Panc1 (cell line): ENCODE data around the gene SPIRE1. TPM values are rescaled to one million over a fixed set of nuclear protein-coding genes. Genes with fewer than 3 reads are reported as not detected.

Source experiments
- ATAC-seq: fragments of 200-7000 bp; cut with Tn5 transposase; 2 replicates; pipeline ENCODE4 v1.9.1; 2020; ENCODE audit warnings: mild to moderate bottlenecking, moderate library complexity
- BruUV-seq: library from RNA; stranded (reverse); fragments of 400-500 nt; replicated peaks from 2 replicates; lab custom pipeline; 2021; lab: Mats Ljungman, UMichigan
- CTCF ChIA-PET: fragments of 300-600 bp; sonication (Branson Sonifier 250); formaldehyde crosslinking; loops from one replicate; lab custom pipeline; 2022; ENCODE audit warnings: antibody characterized with exemption; lab: Charles Lee
- POLR2A ChIA-PET: fragments of 300-600 bp; sonication (Branson Sonifier 250); formaldehyde crosslinking; loops from one replicate; lab custom pipeline; 2022; ENCODE audit warnings: antibody characterized with exemption; lab: Charles Lee
- DNase-seq: peaks from one replicate; pipeline ENCODE4 v3.0.0-alpha.2; 2010; ENCODE audit warnings: low read depth, low spot score
- H3K27ac ChIP-seq: 2 replicates; pipeline ENCODE4 v1.5.1; 2011; ENCODE audit warnings: mild to moderate bottlenecking, low read length, inconsistent platforms
- H3K27me3 ChIP-seq: fragments of 200-500 bp; sonication (Bioruptor generic); 2 replicates; pipeline ENCODE4 v1.6.0; 2014; ENCODE audit warnings: low read length, inconsistent platforms; ENCODE audit not compliant: control insufficient read depth, insufficient read depth
- H3K36me3 ChIP-seq: fragments of 200-500 bp; sonication (Bioruptor generic); 2 replicates; pipeline ENCODE4 v1.5.1; 2014; ENCODE audit warnings: inconsistent platforms, mild to moderate bottlenecking, low read length, moderate library complexity; ENCODE audit not compliant: control insufficient read depth, insufficient read depth
- H3K4me1 ChIP-seq: 2 replicates; pipeline ENCODE4 v1.5.1; 2011; ENCODE audit warnings: inconsistent platforms, mild to moderate bottlenecking, low read length, moderate library complexity; ENCODE audit not compliant: control insufficient read depth, insufficient read depth
- H3K4me3 ChIP-seq, 2 experiments: 2 replicates each; pipeline ENCODE4 v1.5.1; 2011 to 2012; ENCODE audit warnings: low read depth in 2 of 2, low read length in 2 of 2, mild to moderate bottlenecking in 2 of 2, inconsistent platforms in 1 of 2, moderate library complexity in 1 of 2
- H3K9me3 ChIP-seq: fragments of 200-500 bp; sonication (Bioruptor generic); 2 replicates; pipeline ENCODE4 v1.5.1; 2014; ENCODE audit warnings: low read depth, mild to moderate bottlenecking, inconsistent platforms, low read length, moderate library complexity; ENCODE audit not compliant: control insufficient read depth, insufficient read depth
- POLR2AphosphoS5 ChIP-seq: IDR thresholded peaks from 2 replicates; pipeline ENCODE4 v1.6.1; 2012; ENCODE audit warnings: mild to moderate bottlenecking, low read depth, low read length, moderate library complexity
- REST ChIP-seq, 2 experiments: IDR thresholded peaks; 2 replicates each; pipeline ENCODE4 v1.6.1; 2011 to 2012; ENCODE audit warnings: low read depth in 2 of 2, control low read depth in 1 of 2, low read length in 1 of 2, mild to moderate bottlenecking in 1 of 2, moderate library complexity in 1 of 2; ENCODE audit not compliant: insufficient read depth in 1 of 2
- SIN3A ChIP-seq: IDR thresholded peaks from 2 replicates; pipeline ENCODE4 v1.6.1; 2012; ENCODE audit warnings: low read depth, mild to moderate bottlenecking, low read length, moderate library complexity, borderline replicate concordance; ENCODE audit not compliant: insufficient read depth
- TCF7L2 ChIP-seq: IDR thresholded peaks from 2 replicates; pipeline ENCODE4 v1.6.1; 2011; ENCODE audit warnings: mild to moderate bottlenecking, low read depth, low read length, inconsistent platforms
- in situ Hi-C: cut with HindIII; loops from 2 replicates; pipeline ENCODE4 v1.10.0; 2016; ENCODE audit warnings: low sequenced_read_pairs, low pct_unique_long_range_greater_than_20kb
- intact Hi-C: fragments of 100-400 bp; cut with micrococcal nuclease; formaldehyde crosslinking; loops from one replicate; pipeline ENCODE4 v1.10.0; 2022; ENCODE audit not compliant: unreplicated experiment
- total RNA-seq: library from RNA; stranded (reverse); gene quantifications from one replicate; pipeline ENCODE4 v1.2.1, GENCODE V29; 2021; ENCODE audit not compliant: unreplicated experiment
- TF ChIP-seq, protein P1 (sequence below): fragments of 450-650 bp; IDR thresholded peaks from 2 replicates; pipeline ENCODE4 v1.5.1; 2017; ENCODE audit warnings: mild to moderate bottlenecking

SPIRE1 gene
- total RNA-seq, 1 experiment from 2014 or later: 45.5 TPM

DNA sequence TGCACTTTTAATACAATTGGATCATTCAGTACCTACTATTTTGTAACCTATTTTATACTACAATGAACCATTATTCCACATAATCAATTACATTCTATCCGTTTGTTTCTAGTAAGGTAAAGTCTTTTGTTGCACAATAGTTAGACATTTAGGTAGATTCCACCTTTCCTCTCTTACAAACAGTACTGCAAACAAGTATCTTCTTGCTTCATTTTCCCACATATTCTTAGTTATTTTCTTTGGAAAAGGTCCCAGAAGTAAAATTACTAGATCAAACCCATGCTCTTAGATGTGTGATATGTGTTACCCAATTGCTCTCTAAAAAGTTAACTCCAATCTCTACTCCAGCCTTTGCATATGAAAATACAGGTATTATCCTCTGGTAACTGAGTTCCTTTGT, 49.6 kb downstream of the SPIRE1 start:
- Histone ChIP-seq H3K4me3 (no peak overlapping the region), H3K9me3 (no peaks in the 10 kb centered on the region), H3K27ac (peak overlapping the region; percentile 91; the same call in 1 of the 2 replicates), H3K27me3 (no peaks in the 10 kb centered on the region), H3K4me1 (peaks cover 34% of the 10 kb centered on the region), H3K36me3 (no peaks in the 10 kb centered on the region)
- ATAC-seq (no peak), DNase-seq (no peak)
- BruUV-seq: no TSS peak
- TF ChIP-seq, protein P1, sequence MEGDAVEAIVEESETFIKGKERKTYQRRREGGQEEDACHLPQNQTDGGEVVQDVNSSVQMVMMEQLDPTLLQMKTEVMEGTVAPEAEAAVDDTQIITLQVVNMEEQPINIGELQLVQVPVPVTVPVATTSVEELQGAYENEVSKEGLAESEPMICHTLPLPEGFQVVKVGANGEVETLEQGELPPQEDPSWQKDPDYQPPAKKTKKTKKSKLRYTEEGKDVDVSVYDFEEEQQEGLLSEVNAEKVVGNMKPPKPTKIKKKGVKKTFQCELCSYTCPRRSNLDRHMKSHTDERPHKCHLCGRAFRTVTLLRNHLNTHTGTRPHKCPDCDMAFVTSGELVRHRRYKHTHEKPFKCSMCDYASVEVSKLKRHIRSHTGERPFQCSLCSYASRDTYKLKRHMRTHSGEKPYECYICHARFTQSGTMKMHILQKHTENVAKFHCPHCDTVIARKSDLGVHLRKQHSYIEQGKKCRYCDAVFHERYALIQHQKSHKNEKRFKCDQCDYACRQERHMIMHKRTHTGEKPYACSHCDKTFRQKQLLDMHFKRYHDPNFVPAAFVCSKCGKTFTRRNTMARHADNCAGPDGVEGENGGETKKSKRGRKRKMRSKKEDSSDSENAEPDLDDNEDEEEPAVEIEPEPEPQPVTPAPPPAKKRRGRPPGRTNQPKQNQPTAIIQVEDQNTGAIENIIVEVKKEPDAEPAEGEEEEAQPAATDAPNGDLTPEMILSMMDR: no peak
- intact Hi-C loops (no loop called here), in situ Hi-C loops (no loop called here)
- ChIA-PET CTCF (no interaction called here), POLR2A (no interaction called here)

- DNase-seq (peak; percentile 75), ATAC-seq (peak; percentile 73)
- POLR2A ChIA-PET: interaction anchor here (0.7 kb wide), 1 partner anchor 29 kb away, joined by 15 read pairs; no protein-coding TSS in a partner anchor
- CTCF ChIA-PET: interaction anchor here (0.6 kb wide), 1 partner anchor 62 kb away, joined by 3 read pairs; no protein-coding TSS in a partner anchor
- peak overlapping the region; percentile 91 for H3K27ac ChIP-seq
- in situ Hi-C loops (no loop called here), intact Hi-C loops (no loop called here)
- no peaks in the 10 kb centered on the region for H3K36me3 ChIP-seq
- H3K4me1 ChIP-seq: peaks cover 34% of the 10 kb centered on the region
- no peak for TF ChIP-seq TCF7L2
- TF ChIP-seq, protein P1: no peak
- no peak for TF ChIP-seq REST (IDR thresholded peaks at IDR 0.05; ENCODE audit: insufficient read depth in 1 of 2, low read depth in 2 of 2, low read length in 1 of 2)
- no peak; the same call in 1 of the 2 replicates for TF ChIP-seq POLR2AphosphoS5
- no peak for TF ChIP-seq SIN3A
- H3K4me3 ChIP-seq: no peak overlapping the region
- H3K9me3 ChIP-seq: no peaks in the 10 kb centered on the region
- no peaks in the 10 kb centered on the region for H3K27me3 ChIP-seq
- BruUV-seq: no TSS peak
Observed at GRCh38 chr18:12606592-12607315, 51.2 kb downstream of the SPIRE1 start.
